NCI-H1436 treated with DMSO at 0.1 percent for 48 hours (cell line): ENCODE data around the gene SLC9C1.

Experiments used
- DNase-seq: peaks from one replicate; lab custom pipeline; 2025; lab: John Stamatoyannopoulos, UW

Gene SLC9C1

DNA sequence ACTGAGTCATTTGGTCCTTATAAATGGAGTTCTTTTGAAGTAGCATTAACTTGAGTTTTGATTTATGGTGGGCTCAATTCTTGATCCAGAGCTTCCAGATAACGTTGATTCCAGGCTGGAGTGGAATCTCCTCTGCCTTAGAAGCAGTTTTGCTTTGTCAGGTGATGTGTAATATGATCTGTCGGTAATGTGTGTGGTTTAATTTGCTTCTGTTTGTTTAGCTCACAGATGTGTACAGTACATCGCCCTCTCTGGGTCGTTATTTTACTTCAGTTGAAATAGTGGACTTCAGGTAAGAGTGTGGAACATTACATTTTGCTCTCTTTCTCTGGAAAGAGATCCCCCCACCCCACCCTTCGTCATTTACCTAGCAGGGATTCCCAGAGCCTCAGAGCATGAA lies 184.7 kb downstream of the SLC9C1 start:
- DNase-seq, result peak; percentile 74

DNA sequence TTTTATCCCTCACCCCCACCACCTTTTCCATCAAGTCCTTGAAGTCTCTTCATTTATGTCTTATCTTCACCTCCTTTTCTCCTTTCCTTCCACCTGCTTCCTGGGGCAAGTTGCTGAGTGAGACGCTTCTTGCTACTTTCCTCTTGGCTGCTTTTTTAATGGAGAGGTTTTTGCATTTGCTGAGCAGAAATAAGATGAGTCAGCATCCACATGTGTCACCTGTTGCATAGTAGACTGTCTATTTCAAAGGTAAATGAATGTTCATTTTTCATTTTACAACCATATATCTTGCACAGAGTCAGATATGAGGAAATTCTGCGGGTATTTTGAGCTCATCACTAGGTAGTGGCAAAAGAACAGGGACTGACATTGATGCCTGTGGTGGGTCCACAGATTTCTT lies 189.2 kb downstream of the SLC9C1 start:
- DNase-seq, result no peak

DNA sequence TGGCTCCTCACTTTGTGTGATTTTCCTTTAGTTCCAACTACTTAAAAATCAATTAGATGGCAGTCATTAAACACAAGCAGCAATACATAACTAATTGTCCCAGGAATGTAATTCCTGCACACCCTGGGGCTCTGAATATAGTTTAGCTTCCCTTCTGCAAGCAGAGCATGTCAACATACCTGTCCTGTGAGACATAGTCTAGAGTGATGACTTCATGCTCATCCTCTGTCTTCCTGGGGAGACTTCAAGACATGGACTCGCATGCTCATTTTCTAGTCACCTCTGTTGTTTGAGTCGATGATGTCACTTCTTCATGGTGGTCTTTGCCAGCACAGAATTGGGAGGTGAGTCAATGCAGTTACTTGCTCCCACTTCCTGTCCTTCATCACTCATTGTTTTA lies 192.1 kb downstream of the SLC9C1 start:
- DNase-seq, result no peak

DNA sequence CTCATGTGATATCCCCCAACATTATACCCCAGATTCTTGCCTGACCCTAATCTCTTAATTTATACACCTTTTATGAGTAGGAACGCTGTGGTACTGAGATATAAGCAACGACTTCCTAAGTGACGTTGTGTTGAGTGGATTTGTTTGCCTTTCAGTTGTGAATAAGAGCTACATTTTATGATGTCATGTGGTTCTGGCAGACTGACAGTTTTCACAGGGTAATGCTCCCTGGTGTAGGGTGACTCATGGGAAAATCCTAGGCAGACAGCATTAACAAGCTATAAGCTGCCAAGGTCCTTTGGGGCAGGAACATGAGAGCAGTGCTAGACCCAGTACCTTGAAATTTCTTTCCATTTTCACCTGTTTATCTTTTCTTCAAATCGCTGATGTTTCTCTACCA lies 196.6 kb downstream of the SLC9C1 start:
- peak; percentile 63 for DNase-seq

DNA sequence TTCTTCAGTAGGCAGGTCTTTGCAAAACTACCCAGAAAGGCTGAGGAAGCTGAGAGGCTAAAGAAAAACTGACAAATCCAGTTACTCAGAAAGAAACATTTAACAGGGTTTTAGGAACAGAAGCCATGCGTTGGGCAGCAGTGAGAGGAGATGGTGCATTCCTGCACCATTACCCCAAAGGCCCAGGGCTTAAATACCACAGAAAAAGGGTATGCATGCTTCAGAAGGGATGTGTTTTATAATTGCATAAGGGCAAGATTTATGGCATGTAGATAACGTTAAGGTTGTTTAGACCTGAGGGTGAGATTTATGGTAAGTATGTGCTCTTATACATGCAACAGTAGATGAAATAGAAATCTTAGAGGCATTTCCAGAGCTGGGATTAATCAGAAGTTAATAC lies 197.8 kb downstream of the SLC9C1 start:
- no peak for DNase-seq

DNA sequence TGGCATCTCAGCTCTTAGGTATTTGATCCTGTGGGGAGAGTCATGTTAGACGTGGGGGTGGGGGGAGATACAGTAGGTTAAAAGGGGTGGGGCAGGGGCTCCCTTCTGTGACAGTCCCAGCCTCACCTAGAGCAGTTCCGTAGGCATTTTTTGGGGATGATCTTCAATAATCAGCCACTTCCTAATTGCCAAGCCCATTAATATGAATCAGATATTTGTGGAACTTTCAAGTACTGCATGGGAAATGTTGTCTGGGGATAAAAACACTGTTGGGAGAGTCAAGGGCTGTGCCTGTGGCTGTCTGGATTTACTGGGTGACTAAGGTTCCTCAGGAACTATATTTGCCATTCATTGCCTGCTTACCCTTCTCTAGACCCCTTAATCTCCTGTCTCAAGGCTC lies 198.3 kb downstream of the SLC9C1 start:
- DNase-seq, result no peak

DNA sequence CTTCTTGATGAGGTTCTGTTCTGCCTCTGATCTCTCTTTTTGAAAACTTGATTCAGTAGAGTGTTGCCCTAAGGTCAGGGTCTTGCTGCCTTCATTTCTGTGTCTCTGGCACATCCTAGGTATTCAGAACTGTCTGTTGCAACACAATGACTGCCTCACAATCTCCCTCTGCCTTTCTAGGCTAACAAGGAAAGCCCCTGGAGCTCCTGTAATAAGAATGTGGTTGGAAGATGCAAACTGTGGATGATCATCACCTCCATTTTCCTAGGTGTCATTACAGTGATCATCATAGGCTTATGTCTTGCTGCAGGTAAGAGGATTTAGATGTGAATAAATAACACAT lies 200.9 kb downstream of the SLC9C1 start:
- DNase-seq, result no peak

DNA sequence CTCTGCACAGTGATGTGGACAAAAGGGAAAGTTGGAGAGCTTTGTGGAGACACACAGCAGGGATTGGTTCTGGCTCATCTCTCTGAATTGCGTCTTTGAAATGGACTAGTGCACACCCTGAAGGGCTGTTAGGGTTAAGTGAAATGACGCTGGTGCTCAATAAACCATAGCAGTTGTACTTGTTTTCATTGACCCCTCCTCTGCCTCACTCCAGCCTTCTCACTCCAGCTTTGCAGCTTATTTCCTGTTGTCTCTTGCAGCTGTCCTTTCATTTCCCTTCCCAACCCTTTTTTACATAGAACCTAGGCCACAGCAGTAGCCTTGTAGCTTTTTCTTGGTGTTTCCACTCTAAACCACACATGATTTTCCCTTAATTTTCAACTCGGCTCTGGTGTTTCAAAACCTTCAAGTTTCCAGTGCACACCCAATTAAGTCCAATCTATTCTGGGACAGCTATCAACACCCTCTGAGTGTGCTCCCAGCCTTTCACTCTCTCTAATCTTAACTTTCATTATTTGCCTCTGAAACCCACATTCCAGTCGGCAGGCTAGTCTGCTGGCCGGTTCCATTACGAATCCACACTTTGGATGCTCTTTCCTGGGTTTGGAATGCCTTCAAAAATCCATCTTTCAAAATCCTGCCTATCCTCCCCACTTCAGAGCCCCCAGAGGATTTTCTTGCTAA lies 201.4 kb downstream of the SLC9C1 start:
- no peak for DNase-seq

DNA sequence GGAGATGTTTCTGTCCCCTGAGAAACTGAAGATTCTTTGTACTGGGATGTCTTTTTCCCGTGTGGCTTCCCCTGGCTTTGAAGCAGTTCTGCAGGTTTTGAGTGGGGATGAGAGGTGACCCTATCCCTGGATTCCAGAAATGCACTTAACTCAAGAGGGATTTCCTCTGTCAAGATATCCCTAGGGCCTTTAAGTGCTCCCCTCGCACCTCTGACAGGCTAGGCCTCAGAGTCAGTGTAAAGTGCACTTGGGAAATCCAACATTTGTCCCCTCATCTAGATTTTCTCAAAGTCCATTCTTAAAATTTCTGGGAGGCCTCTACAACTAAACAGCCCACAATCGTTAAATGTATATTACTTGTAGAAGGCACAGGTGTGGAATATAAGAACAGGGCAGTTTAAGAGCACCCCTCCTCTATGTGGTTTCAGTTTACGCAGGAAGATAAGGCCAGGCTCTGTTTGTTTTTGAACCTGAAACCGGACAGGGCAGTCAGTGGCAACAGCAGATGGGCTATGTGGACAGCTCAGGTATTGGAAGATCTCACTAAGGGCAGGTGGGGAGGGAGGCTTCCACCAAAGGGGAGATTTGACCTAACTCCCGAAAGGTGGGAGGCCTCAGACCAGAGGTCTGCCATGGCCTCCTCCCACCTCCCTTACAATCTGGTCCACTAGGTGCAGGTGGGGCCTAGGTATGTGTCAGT lies 203.0 kb downstream of the SLC9C1 start:
- no peak for DNase-seq
